Adrenal gland (tissue), 12 donors: ENCODE results near the gene PDX1. TPM values are rescaled to one million over a fixed set of nuclear protein-coding genes. Genes with fewer than 3 reads are reported as not detected.

Experiments used
- DNase-seq, 7 donors: peaks; one replicate each; pipeline ENCODE4 v3.0.0-alpha.2; 2019 to 2020
- H3K27ac ChIP-seq, 5 donors: fragments of 200-600 bp; sonication (generic) in 4 of 5; 1 replicate in 3 of 5; 2 replicates in 2 of 5; pipeline versions ENCODE4 v1.5.1 to v1.8.0; 2016 to 2020; ENCODE audit warnings: mild to moderate bottlenecking in 1 of 5
- H3K27me3 ChIP-seq: fragments of 200-600 bp; 2 replicates; pipeline ENCODE4 v1.8.0; 2021
- H3K36me3 ChIP-seq, 2 donors: fragments of 200-600 bp; replicated peaks in 1 of 2; 1 replicate in 1 of 2; 2 replicates in 1 of 2; pipeline versions ENCODE4 v1.5.1 to v1.8.0; 2018 to 2022
- H3K4me1 ChIP-seq, 2 donors: fragments of 200-600 bp; replicated peaks in 1 of 2; 1 replicate in 1 of 2; 2 replicates in 1 of 2; pipeline versions ENCODE4 v1.5.1 to v1.8.0; 2018 to 2021
- H3K4me3 ChIP-seq, 4 donors: fragments of 200-600 bp; sonication (generic) in 3 of 4; one replicate each; pipeline ENCODE4 v1.5.1; 2016 to 2018
- H3K9me3 ChIP-seq, 3 donors: fragments of 200-600 bp; sonication (generic) in 1 of 3; replicated peaks in 1 of 3; 1 replicate in 2 of 3; 2 replicates in 1 of 3; pipeline versions ENCODE4 v1.5.1 to v1.8.0; 2016 to 2021
- CTCF ChIP-seq, 6 experiments: fragments of 450-650 bp in 4 of 6; fragments of 200-600 bp in 2 of 6; sonication (generic) in 1 of 6; IDR thresholded peaks; 1 replicate in 5 of 6; 2 replicates in 1 of 6; pipeline versions ENCODE4 v1.5.1 to v1.8.0; 2016 to 2021; ENCODE audit warnings: antibody characterized with exemption in 6 of 6, mild to moderate bottlenecking in 2 of 6, moderate library complexity in 1 of 6
- POLR2A ChIP-seq, 2 donors: fragments of 450-650 bp; IDR thresholded peaks; one replicate each; pipeline ENCODE4 v1.6.1; 2017; ENCODE audit warnings: antibody characterized with exemption in 2 of 2, mild to moderate bottlenecking in 2 of 2, moderate library complexity in 1 of 2
- WGBS, 4 donors: extraction: QIAGEN DNeasy Blood & Tissue Kit in 2 of 4; methylation state at CpG; one replicate each; pipeline versions ENCODE4 v1.1.5 to v1.1.7; 2013 to 2017; 5-methylcytosine and 5-hydroxymethylcytosine counted together
- intact Hi-C, 2 donors: fragments of 100-400 bp; cut with DNase I; formaldehyde crosslinking; loops; one replicate each; pipeline versions ENCODE4 v1.14.1 to v1.15.0; 2022 to 2023
- polyA plus RNA-seq, 3 donors: library from polyadenylated mRNA; stranded (reverse); fragments of 200-250 nt in 2 of 3; fragments of 350-450 nt in 1 of 3; fragmentation: Illumina TruSeq in 1 of 3; extraction: RNeasy Lipid Tissue Mini Kit (QIAGEN cat#74804) in 1 of 3; gene quantifications; one replicate each; pipeline ENCODE4 v1.2.3, GENCODE V29; 2013 to 2014
- total RNA-seq, 9 donors: library from RNA; depleted of rRNA in 4 of 9; stranded (reverse); fragments of >200 nt in 4 of 9; fragments of 120-200 nt in 1 of 9; fragmentation: NEBNext Ultra II Directional in 1 of 9; extraction: Animal tissue kit (Norgen Biotek cat#: 25700) in 1 of 9; gene quantifications; one replicate each; pipeline versions ENCODE4 v1.1.0 to v1.2.4, GENCODE V29; 2013 to 2023
- donor health status: healthy with polysubstance abuse.
- donor health status: Bipolar disorder and iron deficiency.
- donor health status: DM: yes; HTN: yes; CAD: no.
- donor health status: DM: no; HTN: no; CAD: no.
- donor health status: DM: no; HTN: no; CAD: no.
- donor health status: DM: yes; HTN: yes; CAD: no.

Gene PDX1
- total and polyA plus RNA-seq, 12 donors = not detected

DNA sequence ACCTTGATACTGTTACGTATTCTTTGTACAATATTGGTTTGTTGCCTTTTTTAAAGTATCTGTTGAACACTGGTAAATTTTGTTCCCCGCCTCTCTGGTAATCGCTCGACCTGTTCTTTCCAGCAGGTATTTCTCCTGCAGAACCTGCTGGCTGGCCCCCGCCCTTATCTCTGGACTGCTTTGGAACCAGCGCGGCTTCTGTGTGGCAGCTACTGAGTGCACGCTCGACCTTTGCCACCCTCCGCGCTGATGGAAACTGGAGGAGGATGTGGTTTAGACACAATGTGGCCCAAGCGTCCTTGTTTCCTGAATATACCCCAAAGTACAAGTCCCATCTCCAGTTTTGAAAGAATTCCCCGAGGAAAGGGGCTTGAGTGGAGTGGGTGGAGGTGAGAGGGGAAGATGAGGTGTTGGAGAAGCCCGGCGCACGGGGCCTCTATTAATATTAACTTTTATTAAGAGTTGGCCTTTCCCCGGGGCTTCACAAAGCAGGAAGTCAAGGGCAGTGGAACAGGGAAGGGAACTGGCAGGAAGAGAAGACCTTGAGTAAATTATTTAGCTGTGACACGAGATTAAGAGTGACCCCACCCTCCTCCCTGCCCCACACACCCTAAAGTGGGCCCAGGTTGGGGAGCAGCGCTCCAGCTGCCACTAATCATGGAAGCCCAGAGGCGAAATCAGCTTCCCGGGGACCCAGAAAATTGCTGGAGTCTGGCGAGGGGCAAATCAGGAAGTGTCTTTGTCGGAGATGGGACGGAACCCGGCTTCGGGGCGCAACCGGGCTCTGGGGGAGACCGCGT, 33.3 kb downstream of the PDX1 start:
- peak overlapping the region in 1 of 4 donors; percentile 62 for H3K4me3 ChIP-seq
- H3K9me3 ChIP-seq = no peaks in the 10 kb centered on the region
- intact Hi-C loops = no loop called here
- WGBS, 4 donors = 30 to 39% (median 32%) methylated on average over 28 to 30 of the region's 30 CpGs
- DNase-seq = no peak
- H3K27ac ChIP-seq = no peak overlapping the region
- H3K4me1 ChIP-seq = peaks cover 0 to 10% of the 10 kb centered on the region in 2 donors
- no peak for TF ChIP-seq CTCF (IDR thresholded peaks at IDR 0.05)
- H3K27me3 ChIP-seq = peaks cover 41% of the 10 kb centered on the region
- no peaks in the 10 kb centered on the region for H3K36me3 ChIP-seq

GRCh38 chr13:27953676-27954405, 34.0 kb downstream of the PDX1 start:
- Histone ChIP-seq H3K4me3 (peak overlapping the region in 3 of 4 donors; percentile 14 to 69 (median 62)), H3K36me3 (no peaks in the 10 kb centered on the region), H3K9me3 (no peaks in the 10 kb centered on the region), H3K4me1 (peaks cover 0 to 10% of the 10 kb centered on the region in 2 donors), H3K27me3 (peaks cover 47% of the 10 kb centered on the region), H3K27ac (peak overlapping the region in 2 of 5 donors; percentile 11 to 27)
- TF ChIP-seq POLR2A (IDR thresholded peaks at IDR 0.05) (no peak), CTCF (IDR thresholded peaks at IDR 0.05) (peak; percentile 37 to 80 (median 64))
- intact Hi-C loops = no loop called here
- DNase-seq = peak; percentile 51 to 72 (median 67)
- WGBS, 4 donors = 0 to 4% (median 3%) methylated on average over 4 to 71 of the region's 71 CpGs

- peaks cover 0 to 10% of the 10 kb centered on the region in 2 donors for H3K4me1 ChIP-seq
- TF ChIP-seq POLR2A (IDR thresholded peaks at IDR 0.05) (no peak), CTCF (IDR thresholded peaks at IDR 0.05) (no peak)
- peaks cover 53% of the 10 kb centered on the region for H3K27me3 ChIP-seq
- H3K36me3 ChIP-seq = no peaks in the 10 kb centered on the region
- DNase-seq = peak in 6 of 7 donors; percentile 4 to 32 (median 29)
- H3K4me3 ChIP-seq = peak overlapping the region in 3 of 4 donors; percentile 14 to 69 (median 62)
- intact Hi-C loops = no loop called here
- WGBS, 4 donors = 0 to 5% (median 3%) methylated on average over 2 to 56 of the region's 56 CpGs
- no peaks in the 10 kb centered on the region for H3K9me3 ChIP-seq
- peak overlapping the region in 2 of 5 donors; percentile 11 to 27 for H3K27ac ChIP-seq
Observed at GRCh38 chr13:27954406-27954851, 34.6 kb downstream of the PDX1 start.

DNA sequence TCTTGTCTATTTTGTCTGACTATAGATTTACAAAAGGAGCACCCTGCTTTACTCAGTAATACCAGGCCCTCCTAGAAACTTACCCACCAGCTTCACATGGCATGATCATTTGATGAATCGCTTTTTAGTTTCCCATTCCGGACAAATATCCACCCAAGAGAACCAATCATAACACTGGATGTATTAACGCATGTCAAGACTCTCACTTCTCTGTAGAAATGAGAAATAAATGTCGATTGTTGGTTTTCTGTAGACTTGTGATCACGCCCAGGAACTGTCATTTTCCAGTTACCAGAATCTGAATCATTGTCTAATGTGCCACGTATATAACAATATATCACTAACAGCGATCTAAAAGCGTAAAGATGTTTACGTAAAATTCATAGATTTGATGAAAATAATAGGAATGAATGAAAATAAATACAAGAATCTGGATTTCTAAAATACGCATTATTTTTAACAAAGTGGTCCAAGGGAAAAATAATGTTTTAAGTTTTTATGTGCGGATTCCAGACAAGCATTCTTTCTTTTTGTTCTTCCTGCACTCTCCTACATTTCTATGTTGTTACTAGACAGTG, 35.3 kb downstream of the PDX1 start:
- intact Hi-C loops = no loop called here
- DNase-seq = no peak
- WGBS, 4 donors = 58 to 68% (median 64%) methylated on average over 11 of the region's 11 CpGs
- Histone ChIP-seq H3K4me1 (peaks cover under 1 to 11% of the 10 kb centered on the region in 2 donors), H3K27ac (no peak overlapping the region), H3K36me3 (no peaks in the 10 kb centered on the region), H3K4me3 (no peak overlapping the region), H3K9me3 (no peaks in the 10 kb centered on the region), H3K27me3 (peaks cover 60% of the 10 kb centered on the region)
- TF ChIP-seq CTCF (IDR thresholded peaks at IDR 0.05) = no peak
